SKM-1 treated with dmso at 0.1 percent for 144 hours (cell line): ENCODE measurements around the gene FTSJ1.
"Not testable (repeated sequence)": the region's sequence is repeated elsewhere in the genome, so short reads cannot be mapped to it uniquely, and the experiment has no call there.

Source experiments
- DNase-seq: peaks from one replicate; lab custom pipeline; 2025; ENCODE audit not compliant: unreplicated experiment; lab: John Stamatoyannopoulos, UW

FTSJ1 gene

DNA sequence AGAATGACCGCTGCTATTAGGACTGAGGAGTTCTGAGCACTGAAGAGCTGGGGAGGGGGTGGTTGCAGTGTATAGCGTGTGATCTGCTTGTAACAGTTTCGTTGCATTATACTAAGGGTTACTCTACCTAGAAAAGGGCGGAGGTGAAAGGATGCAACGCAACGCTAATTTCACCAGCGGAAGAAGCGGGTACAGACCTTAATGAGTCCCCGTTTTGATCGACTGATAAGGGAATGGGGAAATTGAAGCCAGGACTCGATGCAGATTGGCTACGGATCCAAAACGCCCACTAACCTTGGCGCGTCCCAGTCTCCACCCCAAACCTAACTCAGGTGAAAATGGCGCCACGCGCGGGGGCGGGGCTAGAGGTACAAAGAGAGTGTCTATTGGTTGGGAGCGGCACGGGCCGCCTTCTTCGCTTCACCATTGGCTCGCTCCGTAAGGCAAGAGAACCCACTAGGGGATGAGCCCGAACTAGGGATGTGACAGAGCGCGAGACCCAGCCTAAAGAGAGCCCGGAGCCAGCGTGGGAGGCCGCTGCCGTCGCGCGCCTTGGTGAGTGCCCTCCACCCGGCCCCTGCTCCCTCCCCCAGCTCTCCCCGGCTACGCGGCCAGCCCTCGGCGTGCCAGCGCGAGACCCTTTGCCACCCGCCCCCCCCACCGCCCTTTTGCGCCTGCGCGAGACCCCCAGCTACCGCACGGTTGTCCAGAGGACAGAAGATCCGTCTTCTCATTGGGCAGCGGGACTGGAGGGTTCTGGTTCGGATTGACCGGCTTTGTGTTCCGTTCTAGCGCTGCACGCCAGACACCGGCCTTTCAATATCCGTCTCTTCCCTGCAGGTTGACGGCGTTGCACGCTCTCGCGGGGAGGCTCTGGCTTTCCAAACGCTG is 45.6 kb downstream of the FTSJ1 start, which contains the start of gene EBP:
TSS of gene EBP (plus strand) at position 456 of the 891 bp plus-strand sequence. CDS start 1,964 bp downstream, outside the sequence.
- peak; percentile 83 for DNase-seq

GRCh38 chrX:48522291-48522690 is 46.3 kb downstream of the FTSJ1 start:
- DNase-seq, result no peak

DNA sequence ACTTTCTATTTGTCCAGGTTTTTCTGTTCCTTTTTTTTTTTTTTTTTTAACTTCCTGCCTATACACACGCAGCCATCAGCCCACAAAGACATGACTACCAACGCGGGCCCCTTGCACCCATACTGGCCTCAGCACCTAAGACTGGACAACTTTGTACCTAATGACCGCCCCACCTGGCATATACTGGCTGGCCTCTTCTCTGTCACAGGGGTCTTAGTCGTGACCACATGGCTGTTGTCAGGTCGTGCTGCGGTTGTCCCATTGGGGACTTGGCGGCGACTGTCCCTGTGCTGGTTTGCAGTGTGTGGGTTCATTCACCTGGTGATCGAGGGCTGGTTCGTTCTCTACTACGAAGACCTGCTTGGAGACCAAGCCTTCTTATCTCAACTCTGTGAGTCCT is 47.7 kb downstream of the FTSJ1 start:
- no peak for DNase-seq

DNA sequence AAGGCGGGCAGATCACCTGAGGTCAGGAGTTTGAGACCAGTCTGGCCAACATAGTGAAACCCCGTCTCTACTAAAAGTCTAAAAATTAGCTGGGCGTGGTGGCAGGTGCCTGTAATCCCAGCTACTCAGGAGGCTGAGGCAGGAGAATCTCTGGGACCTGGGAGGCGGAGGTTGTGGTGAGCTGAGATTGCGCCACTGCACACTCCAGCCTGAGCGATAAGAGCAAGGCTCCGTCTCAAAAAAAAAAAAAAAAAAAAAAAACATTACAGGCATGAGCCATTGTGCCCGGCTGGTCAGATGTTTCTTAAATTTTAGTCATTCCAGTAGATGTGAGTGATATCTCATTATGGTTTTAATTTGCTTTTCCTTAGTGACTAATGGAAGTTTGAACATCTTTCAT is 49.9 kb downstream of the FTSJ1 start:
- DNase-seq, result not testable (repeated sequence)

- DNase-seq, result no peak
Observed at GRCh38 chrX:48530736-48531135, 54.7 kb downstream of the FTSJ1 start.

GRCh38 chrX:48531358-48531959 is 55.5 kb downstream of the FTSJ1 start:
- DNase-seq, result no peak

- no peak for DNase-seq
Observed at GRCh38 chrX:48532161-48532560, 56.2 kb downstream of the FTSJ1 start.

GRCh38 chrX:48533165-48533564 is 57.2 kb downstream of the FTSJ1 start:
- DNase-seq, result no peak
